Astrocyte (in vitro differentiated cells and primary cell): Measurements from ENCODE around the gene LSP1. TPM values are rescaled to one million over a fixed set of nuclear protein-coding genes. Genes with fewer than 3 reads are reported as not detected.

Experiments
- DNase-seq: peaks from one replicate; pipeline ENCODE4 v3.0.0-alpha.2; 2010; ENCODE audit warnings: low read depth
- FAIRE-seq: peaks from 2 replicates; lab custom pipeline; 2011; peaks lifted over from hg19 to GRCh38; lab: Jason Lieb, UNC
- H2AFZ ChIP-seq: 2 replicates; pipeline ENCODE4 v1.6.0; 2012; ENCODE audit warnings: low read depth, low read length, inconsistent platforms
- H3K27ac ChIP-seq: 2 replicates; pipeline ENCODE4 v1.5.1; 2011; ENCODE audit warnings: low read depth, low read length, inconsistent platforms
- H3K27me3 ChIP-seq: 2 replicates; pipeline ENCODE4 v1.6.0; 2011; ENCODE audit warnings: low read length, inconsistent platforms; ENCODE audit not compliant: insufficient read depth
- H3K36me3 ChIP-seq: 2 replicates; pipeline ENCODE4 v1.5.1; 2011; ENCODE audit warnings: low read length, inconsistent platforms; ENCODE audit not compliant: insufficient read depth
- H3K4me1 ChIP-seq: 2 replicates; pipeline ENCODE4 v1.5.1; 2011; ENCODE audit warnings: low read length, inconsistent platforms; ENCODE audit not compliant: insufficient read depth
- H3K4me2 ChIP-seq: 2 replicates; pipeline ENCODE4 v1.6.0; 2012; ENCODE audit warnings: low read length, inconsistent platforms
- H3K4me3 ChIP-seq: 2 replicates; pipeline ENCODE4 v1.5.1; 2011; ENCODE audit warnings: low read depth, mild to moderate bottlenecking, low read length, inconsistent platforms; ENCODE audit not compliant: insufficient read depth
- H3K79me2 ChIP-seq: 2 replicates; pipeline ENCODE4 v1.6.0; 2012; ENCODE audit warnings: mild to moderate bottlenecking, low read length, inconsistent platforms; ENCODE audit not compliant: insufficient read depth
- H3K9ac ChIP-seq: 2 replicates; pipeline ENCODE4 v1.6.0; 2012; ENCODE audit warnings: mild to moderate bottlenecking, low read length, inconsistent platforms
- H3K9me3 ChIP-seq: 2 replicates; pipeline ENCODE4 v1.5.1; 2012; ENCODE audit warnings: low read depth, mild to moderate bottlenecking, low read length, inconsistent platforms; ENCODE audit not compliant: insufficient read depth
- H4K20me1 ChIP-seq: 2 replicates; pipeline ENCODE4 v1.6.0; 2012; ENCODE audit warnings: low read length, inconsistent platforms; ENCODE audit not compliant: insufficient read depth
- H3K27ac Mint-ChIP-seq: one replicate; pipeline ENCODE4 v1.8.0; 2021; ENCODE audit warnings: mild to moderate bottlenecking, mixed read lengths; ENCODE audit not compliant: unreplicated experiment
- H3K27me3 Mint-ChIP-seq: one replicate; pipeline ENCODE4 v1.8.0; 2021; ENCODE audit warnings: low read depth, mixed read lengths; ENCODE audit not compliant: unreplicated experiment
- H3K36me3 Mint-ChIP-seq: one replicate; pipeline ENCODE4 v1.8.0; 2021; ENCODE audit warnings: low read depth, mixed read lengths; ENCODE audit not compliant: unreplicated experiment
- H3K4me1 Mint-ChIP-seq: one replicate; pipeline ENCODE4 v1.8.0; 2021; ENCODE audit warnings: low read depth, mixed read lengths; ENCODE audit not compliant: unreplicated experiment
- H3K4me3 Mint-ChIP-seq: one replicate; pipeline ENCODE4 v1.8.0; 2021; ENCODE audit warnings: mild to moderate bottlenecking, moderate library complexity, mixed read lengths; ENCODE audit not compliant: unreplicated experiment
- H3K9me3 Mint-ChIP-seq: one replicate; pipeline ENCODE4 v1.8.0; 2021; ENCODE audit warnings: mild to moderate bottlenecking, mixed read lengths; ENCODE audit not compliant: unreplicated experiment
- EZH2 ChIP-seq: IDR thresholded peaks from 2 replicates; pipeline ENCODE4 v1.6.1; 2012; ENCODE audit warnings: mild to moderate bottlenecking, low read length, inconsistent platforms; ENCODE audit not compliant: insufficient read depth
- total RNA-seq: library from RNA; stranded (reverse); gene quantifications from 2 replicates; pipeline ENCODE4 v1.2.1, GENCODE V29; 2021
- TF ChIP-seq, protein P1 (sequence below): IDR thresholded peaks from 2 replicates; pipeline ENCODE4 v1.5.1; 2011; ENCODE audit warnings: low read depth, mild to moderate bottlenecking, inconsistent platforms, low read length, moderate library complexity; ENCODE audit not compliant: insufficient read depth

Gene LSP1
- total RNA-seq, 1 donor from 2014 or later: 1.3 TPM

DNA sequence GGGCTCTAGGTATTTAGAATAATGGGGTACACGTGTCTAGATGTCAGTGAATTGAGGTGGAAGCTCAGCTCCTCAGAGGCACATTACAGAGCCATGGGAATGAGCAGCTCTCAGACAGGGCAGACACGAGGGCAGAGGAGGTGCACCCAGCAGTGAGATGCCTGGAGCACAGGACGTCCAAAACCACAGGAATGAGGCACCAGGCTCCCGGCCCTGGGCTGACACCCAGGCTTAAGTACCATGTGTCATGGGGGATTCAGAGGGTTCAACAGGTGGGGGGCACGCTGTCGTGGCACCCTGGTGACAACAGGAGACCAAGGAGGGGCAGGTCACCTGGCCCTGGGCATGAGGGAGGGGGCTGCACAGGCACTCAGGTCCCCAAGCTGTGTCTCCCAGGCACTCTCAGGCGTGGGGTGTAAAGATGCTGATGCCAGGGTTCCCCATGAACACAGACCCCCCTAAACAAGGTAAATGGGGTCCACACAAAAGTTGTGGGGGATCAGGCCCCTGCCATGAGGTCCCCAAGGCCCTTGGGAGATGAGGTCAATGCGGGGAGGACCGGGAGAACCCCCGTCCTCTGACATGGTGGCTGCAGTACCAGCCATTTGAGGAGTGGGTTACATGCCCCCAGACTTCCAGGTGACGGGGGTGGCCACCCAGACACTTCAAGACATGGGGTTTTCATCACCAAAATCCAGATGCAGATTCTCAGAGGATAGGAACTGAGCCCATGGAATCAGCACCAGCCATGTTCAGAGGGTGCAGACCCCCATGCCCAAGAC is 23.7 kb upstream of the LSP1 start:
- no peak for FAIRE-seq

DNA sequence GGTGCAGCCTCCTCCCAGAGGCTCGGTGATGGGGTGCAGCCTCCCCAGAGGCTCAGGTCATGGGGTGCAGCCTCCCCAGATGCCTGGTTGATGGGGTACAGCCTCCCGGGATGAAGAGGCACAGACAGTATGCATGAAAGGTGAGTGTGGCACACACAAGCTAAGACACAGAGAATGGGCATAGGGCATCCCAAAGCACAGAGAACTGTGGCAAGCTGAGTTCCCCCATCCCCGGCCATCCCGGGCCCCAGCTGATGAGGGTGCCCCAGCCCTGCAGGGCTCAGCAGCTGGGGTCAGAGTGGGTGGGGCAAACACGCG is 22.9 kb upstream of the LSP1 start:
- H2AFZ ChIP-seq: no peak overlapping the region
- H3K27me3 ChIP-seq: no peaks in the 10 kb centered on the region
- H3K36me3 ChIP-seq: no peaks in the 10 kb centered on the region
- Mint-ChIP-seq H3K4me3 (no peak overlapping the region), H3K4me1 (peaks cover 33% of the 10 kb centered on the region), H3K27ac (no peak overlapping the region), H3K27me3 (peaks cover 19% of the 10 kb centered on the region), H3K9me3 (no peaks in the 10 kb centered on the region), H3K36me3 (peaks cover 2% of the 10 kb centered on the region)
- FAIRE-seq (no peak), DNase-seq (no peak)
- H3K4me1 ChIP-seq: peaks cover 40% of the 10 kb centered on the region
- H4K20me1 ChIP-seq: no peaks in the 10 kb centered on the region
- TF ChIP-seq, protein P1, sequence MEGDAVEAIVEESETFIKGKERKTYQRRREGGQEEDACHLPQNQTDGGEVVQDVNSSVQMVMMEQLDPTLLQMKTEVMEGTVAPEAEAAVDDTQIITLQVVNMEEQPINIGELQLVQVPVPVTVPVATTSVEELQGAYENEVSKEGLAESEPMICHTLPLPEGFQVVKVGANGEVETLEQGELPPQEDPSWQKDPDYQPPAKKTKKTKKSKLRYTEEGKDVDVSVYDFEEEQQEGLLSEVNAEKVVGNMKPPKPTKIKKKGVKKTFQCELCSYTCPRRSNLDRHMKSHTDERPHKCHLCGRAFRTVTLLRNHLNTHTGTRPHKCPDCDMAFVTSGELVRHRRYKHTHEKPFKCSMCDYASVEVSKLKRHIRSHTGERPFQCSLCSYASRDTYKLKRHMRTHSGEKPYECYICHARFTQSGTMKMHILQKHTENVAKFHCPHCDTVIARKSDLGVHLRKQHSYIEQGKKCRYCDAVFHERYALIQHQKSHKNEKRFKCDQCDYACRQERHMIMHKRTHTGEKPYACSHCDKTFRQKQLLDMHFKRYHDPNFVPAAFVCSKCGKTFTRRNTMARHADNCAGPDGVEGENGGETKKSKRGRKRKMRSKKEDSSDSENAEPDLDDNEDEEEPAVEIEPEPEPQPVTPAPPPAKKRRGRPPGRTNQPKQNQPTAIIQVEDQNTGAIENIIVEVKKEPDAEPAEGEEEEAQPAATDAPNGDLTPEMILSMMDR: no peak
- TF ChIP-seq EZH2: no peak
- no peak overlapping the region for H3K27ac ChIP-seq
- no peak overlapping the region for H3K9ac ChIP-seq
- H3K4me3 ChIP-seq: no peak overlapping the region
- H3K9me3 ChIP-seq: no peaks in the 10 kb centered on the region
- H3K79me2 ChIP-seq: no peaks in the 10 kb centered on the region
- H3K4me2 ChIP-seq: no peak overlapping the region

More for the DNA sequence above, 23.7 kb upstream of the LSP1 start:
- no peak overlapping the region for H3K9ac ChIP-seq
- no peaks in the 10 kb centered on the region for H3K36me3 ChIP-seq
- Mint-ChIP-seq H3K36me3 (peaks cover 2% of the 10 kb centered on the region), H3K4me3 (peak overlapping the region; percentile 20), H3K27me3 (peaks cover 20% of the 10 kb centered on the region), H3K4me1 (peaks cover 33% of the 10 kb centered on the region), H3K27ac (no peak overlapping the region), H3K9me3 (no peaks in the 10 kb centered on the region)
- H3K4me3 ChIP-seq: no peak overlapping the region
- TF ChIP-seq EZH2: no peak
- TF ChIP-seq, protein P1: no peak
- peak; percentile 67 for DNase-seq
- H4K20me1 ChIP-seq: no peaks in the 10 kb centered on the region
- no peaks in the 10 kb centered on the region for H3K9me3 ChIP-seq
- no peaks in the 10 kb centered on the region for H3K27me3 ChIP-seq
- H3K79me2 ChIP-seq: no peaks in the 10 kb centered on the region
- peaks cover 40% of the 10 kb centered on the region for H3K4me1 ChIP-seq
- H3K27ac ChIP-seq: no peak overlapping the region
- H3K4me2 ChIP-seq: peak overlapping the region; percentile 44
- no peak overlapping the region for H2AFZ ChIP-seq
